ENCODE measurements around the gene C1orf52. TPM values are rescaled to one million over a fixed set of nuclear protein-coding genes. Genes with fewer than 3 reads are reported as not detected.

The C1orf52 gene
- total RNA-seq, 1 experiment from 2014 or later = 51.6 TPM

- no peak for ATAC-seq
- ChIA-PET CTCF (interaction anchor here (0.6 to 1.5 kb wide), 5 partner anchors 8 to 431 kb away, joined by 3 to 17 read pairs (median 3); partner anchors contain the start of genes C1orf52 and ZNHIT6), POLR2A (interaction anchor here (0.5 to 3.1 kb wide), 20 partner anchors 8 to 308 kb away, joined by 3 to 16 read pairs (median 4); partner anchors contain the start of genes C1orf52 and DDAH1)
- no peak for DNase-seq (ENCODE audit: low read depth, low spot score)
- peak overlapping the region; percentile 53 to 83 for H3K4me3 ChIP-seq (ENCODE audit: low read depth in 2 of 2, low read length in 2 of 2)
- no peaks in the 10 kb centered on the region for H3K27me3 ChIP-seq (ENCODE audit: control insufficient read depth, insufficient read depth, low read length)
- TF ChIP-seq REST (IDR thresholded peaks at IDR 0.05; ENCODE audit: insufficient read depth in 1 of 2, low read depth in 2 of 2, low read length in 1 of 2) (no peak), TCF7L2 (IDR thresholded peaks at IDR 0.05; ENCODE audit: low read depth, low read length) (peak; percentile 6; the same call in 1 of the 2 replicates)
- intact Hi-C loops (cut with micrococcal nuclease; ENCODE audit: unreplicated experiment) (no loop called here), in situ Hi-C loops (cut with HindIII; ENCODE audit: low pct_unique_long_range_greater_than_20kb, low sequenced_read_pairs) (no loop called here)
- BruUV-seq (replicated peaks) = TSS peak; percentile 99
- H3K9me3 ChIP-seq (ENCODE audit: control insufficient read depth, insufficient read depth, low read depth, low read length) = no peaks in the 10 kb centered on the region
- H3K27ac ChIP-seq (ENCODE audit: low read length) = peak overlapping the region; percentile 84
- peaks cover 52% of the 10 kb centered on the region for H3K4me1 ChIP-seq (ENCODE audit: control insufficient read depth, insufficient read depth, low read length)
- peaks cover 9% of the 10 kb centered on the region; the same call in 1 of the 2 replicates for H3K36me3 ChIP-seq (ENCODE audit: control insufficient read depth, insufficient read depth, low read length)
Observed at GRCh38 chr1:85276978-85277639, 17.6 kb upstream of the C1orf52 start.

- POLR2A ChIA-PET = interaction anchor here (0.5 to 3.1 kb wide), 27 partner anchors 9 to 1117 kb away, joined by 3 to 16 read pairs (median 4); partner anchors contain the start of genes C1orf52, DDAH1 and ZNHIT6
- Histone ChIP-seq H3K36me3 (ENCODE audit: control insufficient read depth, insufficient read depth, low read length) (peaks cover 13% of the 10 kb centered on the region), H3K27me3 (ENCODE audit: control insufficient read depth, insufficient read depth, low read length) (no peaks in the 10 kb centered on the region), H3K9me3 (ENCODE audit: control insufficient read depth, insufficient read depth, low read depth, low read length) (no peaks in the 10 kb centered on the region), H3K4me1 (ENCODE audit: control insufficient read depth, insufficient read depth, low read length) (peaks cover 52% of the 10 kb centered on the region), H3K4me3 (ENCODE audit: low read depth in 2 of 2, low read length in 2 of 2) (peak within 1 kb of the TSS; percentile 83 to 88), H3K27ac (ENCODE audit: low read length) (peak within 1 kb of the TSS; percentile 97)
- CTCF ChIA-PET = interaction anchor here (0.5 to 1.5 kb wide), 7 partner anchors 9 to 1674 kb away, joined by 3 to 17 read pairs (median 3); partner anchors contain the start of genes C1orf52 and ZNHIT6
- DNase-seq (ENCODE audit: low read depth, low spot score) (peak; percentile 100), ATAC-seq (peak; percentile 96)
- intact Hi-C loops (cut with micrococcal nuclease; ENCODE audit: unreplicated experiment) = no loop called here
- in situ Hi-C loops (cut with HindIII; ENCODE audit: low pct_unique_long_range_greater_than_20kb, low sequenced_read_pairs) = no loop called here
- BruUV-seq (replicated peaks) = no TSS peak
- TF ChIP-seq SIN3A (IDR thresholded peaks at IDR 0.05; ENCODE audit: borderline replicate concordance, insufficient read depth, low read depth, low read length) (peak; percentile 91), CTCF (IDR thresholded peaks at IDR 0.05) (no peak), TCF7L2 (IDR thresholded peaks at IDR 0.05; ENCODE audit: low read depth, low read length) (peak; percentile 51; the same call in 1 of the 2 replicates), REST (IDR thresholded peaks at IDR 0.05; ENCODE audit: insufficient read depth in 1 of 2, low read depth in 2 of 2, low read length in 1 of 2) (no peak), POLR2AphosphoS5 (IDR thresholded peaks at IDR 0.05; ENCODE audit: low read depth, low read length) (peak; percentile 76; the same call in 1 of the 2 replicates)
Observed at GRCh38 chr1:85276215-85276977, 16.9 kb upstream of the C1orf52 start, which contains the start of gene BCL10. TSS of gene BCL10 (minus strand) at chr1:85276632. CDS start at chr1:85276352, 280 bp downstream.
